Ishikawa (cell line): ENCODE results near the gene NPHP4.

ENCODE experiments used
- CEBPB ChIP-seq: IDR thresholded peaks from 2 replicates; pipeline ENCODE4 v1.6.1; 2012
- CREB1 ChIP-seq: IDR thresholded peaks from 2 replicates; pipeline ENCODE4 v1.6.1; 2012; ENCODE audit warnings: low read depth
- EGR1 ChIP-seq: IDR thresholded peaks from 2 replicates; pipeline ENCODE4 v1.6.1; 2012
- EP300 ChIP-seq: IDR thresholded peaks from 2 replicates; pipeline ENCODE4 v1.6.1; 2012; ENCODE audit warnings: borderline replicate concordance
- FOXM1 ChIP-seq: IDR thresholded peaks from 2 replicates; pipeline ENCODE4 v1.6.1; 2012; ENCODE audit warnings: low read depth, borderline replicate concordance
- MAX ChIP-seq: IDR thresholded peaks from 2 replicates; pipeline ENCODE4 v1.6.1; 2012
- NFIC ChIP-seq: IDR thresholded peaks from 2 replicates; pipeline ENCODE4 v1.6.1; 2012
- RAD21 ChIP-seq: IDR thresholded peaks from 2 replicates; pipeline ENCODE4 v1.6.1; 2012; ENCODE audit warnings: low read depth
- REST ChIP-seq: IDR thresholded peaks from 2 replicates; pipeline ENCODE4 v1.6.1; 2012; ENCODE audit warnings: low read depth, mild to moderate bottlenecking
- TAF1 ChIP-seq: IDR thresholded peaks from 2 replicates; pipeline ENCODE4 v1.6.1; 2012; ENCODE audit warnings: low read depth, mild to moderate bottlenecking
- TCF12 ChIP-seq: IDR thresholded peaks from 2 replicates; pipeline ENCODE4 v1.6.1; 2012; ENCODE audit warnings: low read depth
- TEAD4 ChIP-seq: IDR thresholded peaks from 2 replicates; pipeline ENCODE4 v1.6.1; 2012
- USF1 ChIP-seq: IDR thresholded peaks from 2 replicates; pipeline ENCODE4 v1.6.1; 2012
- YY1 ChIP-seq: IDR thresholded peaks from 2 replicates; pipeline ENCODE4 v1.6.1; 2012; ENCODE audit warnings: low read depth
- ZBTB7A ChIP-seq: IDR thresholded peaks from 2 replicates; pipeline ENCODE4 v1.6.1; 2012; ENCODE audit warnings: low read depth

NPHP4 gene

GRCh38 chr1:6028042-6028850 lies 36.0 kb upstream of the NPHP4 start:
- no peak for TF ChIP-seq MAX
- no peak for TF ChIP-seq YY1
- TF ChIP-seq TAF1: no peak
- no peak for TF ChIP-seq USF1
- no peak for TF ChIP-seq NFIC
- TF ChIP-seq EGR1: no peak
- no peak for TF ChIP-seq REST
- no peak for TF ChIP-seq RAD21
- no peak for TF ChIP-seq TEAD4
- TF ChIP-seq FOXM1: no peak
- TF ChIP-seq ZBTB7A: no peak
- TF ChIP-seq TCF12: no peak
- no peak for TF ChIP-seq EP300
- TF ChIP-seq CEBPB: no peak
- no peak for TF ChIP-seq CREB1

- TF ChIP-seq TEAD4: no peak
These were observed 35.4 kb upstream of the NPHP4 start for GRCh38 chr1:6027591-6027990.

GRCh38 chr1:6026095-6026809 lies 34.0 kb upstream of the NPHP4 start:
- peak; percentile 75 for TF ChIP-seq USF1
- peak; percentile 58 for TF ChIP-seq NFIC
- TF ChIP-seq FOXM1: no peak
- peak; percentile 54; the same call in 1 of the 2 replicates for TF ChIP-seq EP300
- TF ChIP-seq TEAD4: peak; percentile 75
- no peak for TF ChIP-seq REST
- TF ChIP-seq MAX: peak; percentile 94
- peak; percentile 64; the same call in 1 of the 2 replicates for TF ChIP-seq TCF12
- no peak for TF ChIP-seq TAF1

- TF ChIP-seq CREB1 (no peak), TCF12 (no peak), CEBPB (no peak), FOXM1 (no peak), YY1 (no peak), NFIC (no peak)
These were observed 33.3 kb upstream of the NPHP4 start for GRCh38 chr1:6025269-6026094.

GRCh38 chr1:6024376-6024775 lies 32.2 kb upstream of the NPHP4 start:
- TF ChIP-seq EGR1 (no peak), USF1 (no peak), EP300 (no peak), TEAD4 (no peak), CREB1 (no peak), TCF12 (no peak), YY1 (no peak), TAF1 (no peak), NFIC (no peak), CEBPB (no peak), MAX (no peak), ZBTB7A (no peak), FOXM1 (no peak), REST (no peak)
